ENCODE results near the gene CHRND.

GRCh38 chr2:232580648-232580981 is 54.7 kb downstream of the CHRND start:
- TF ChIP-seq CTCF (IDR thresholded peaks at IDR 0.05; ENCODE audit: poor library complexity) (no peak), EZH2phosphoT487 (IDR thresholded peaks at IDR 0.05; ENCODE audit: low read depth, severe bottlenecking, unreplicated experiment) (no peak)
